ENCODE data around the gene CENPB.

The CENPB gene

DNA sequence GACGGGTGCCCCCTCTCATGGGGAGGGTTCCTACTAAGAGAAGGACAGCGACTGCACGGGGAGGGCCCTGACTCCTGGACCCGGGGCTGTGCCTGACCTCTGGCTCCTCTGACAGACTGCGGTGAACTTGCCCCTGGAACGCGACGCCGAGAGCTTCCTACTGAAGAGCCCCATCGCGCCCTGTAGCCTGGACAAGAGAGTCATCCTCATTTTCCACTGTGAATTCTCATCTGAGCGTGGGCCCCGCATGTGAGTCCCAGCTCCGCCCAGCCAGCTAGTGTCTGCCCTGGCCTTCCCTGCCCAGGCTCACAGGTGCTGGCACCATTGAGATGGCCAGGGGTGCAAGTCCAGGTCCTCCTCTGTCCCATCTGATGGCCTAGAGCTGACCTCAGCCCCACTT is 16.7 kb upstream of the CENPB start:
- Histone ChIP-seq H3K4me2 (ENCODE audit: low read length) (no peak overlapping the region), H3K79me2 (peaks cover 3% of the 10 kb centered on the region), H2AFZ (no peak overlapping the region), H3K27me3 (ENCODE audit: control insufficient read depth, insufficient read depth, low read length) (no peaks in the 10 kb centered on the region), H3K4me1 (peaks cover 36% of the 10 kb centered on the region), H3K9ac (no peak overlapping the region), H3K4me3 (ENCODE audit: low read depth, low read length) (no peak overlapping the region), H3K9me3 (ENCODE audit: control insufficient read depth, low read length) (no peaks in the 10 kb centered on the region), H3K27ac (no peak overlapping the region), H3K36me3 (ENCODE audit: control insufficient read depth, insufficient read depth, low read length) (no peaks in the 10 kb centered on the region)
- no peak for TF ChIP-seq CTCF (IDR thresholded peaks at IDR 0.05)

GRCh38 chr20:3802524-3803239 is 16.1 kb upstream of the CENPB start:
- H3K9me3 ChIP-seq (ENCODE audit: control insufficient read depth, low read length): no peaks in the 10 kb centered on the region
- H3K4me3 ChIP-seq (ENCODE audit: low read depth, low read length): no peak overlapping the region
- no peak overlapping the region for H2AFZ ChIP-seq
- no peak for TF ChIP-seq CTCF (IDR thresholded peaks at IDR 0.05)
- H3K4me2 ChIP-seq (ENCODE audit: low read length): no peak overlapping the region
- peaks cover 30% of the 10 kb centered on the region for H3K4me1 ChIP-seq
- H3K27me3 ChIP-seq (ENCODE audit: control insufficient read depth, insufficient read depth, low read length): no peaks in the 10 kb centered on the region
- no peak overlapping the region for H3K27ac ChIP-seq
- H3K36me3 ChIP-seq (ENCODE audit: control insufficient read depth, insufficient read depth, low read length): no peaks in the 10 kb centered on the region
- H3K9ac ChIP-seq: no peak overlapping the region
- peaks cover 3% of the 10 kb centered on the region for H3K79me2 ChIP-seq

DNA sequence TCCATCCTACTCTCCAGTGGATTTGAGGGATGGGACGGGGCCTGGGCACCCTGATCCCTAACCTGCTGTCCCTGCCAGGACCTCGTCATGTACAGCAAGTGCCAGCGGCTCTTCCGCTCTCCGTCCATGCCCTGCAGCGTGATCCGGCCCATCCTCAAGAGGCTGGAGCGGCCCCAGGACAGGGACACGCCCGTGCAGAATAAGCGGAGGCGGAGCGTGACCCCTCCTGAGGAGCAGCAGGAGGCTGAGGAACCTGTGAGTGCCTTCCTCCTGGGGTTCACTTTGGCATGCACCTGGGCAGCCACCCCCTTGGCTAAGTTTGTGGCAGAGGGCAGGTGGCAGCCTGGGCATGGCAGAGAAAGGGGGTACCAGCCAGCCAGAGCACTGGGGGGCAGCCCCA is 15.3 kb upstream of the CENPB start:
- Histone ChIP-seq H3K4me1 (peaks cover 22% of the 10 kb centered on the region), H2AFZ (no peak overlapping the region), H3K27ac (no peak overlapping the region), H3K4me2 (ENCODE audit: low read length) (no peak overlapping the region), H3K4me3 (ENCODE audit: low read depth, low read length) (no peak overlapping the region), H3K27me3 (ENCODE audit: control insufficient read depth, insufficient read depth, low read length) (no peaks in the 10 kb centered on the region), H3K9ac (no peak overlapping the region), H3K9me3 (ENCODE audit: control insufficient read depth, low read length) (no peaks in the 10 kb centered on the region), H3K36me3 (ENCODE audit: control insufficient read depth, insufficient read depth, low read length) (no peaks in the 10 kb centered on the region), H3K79me2 (peaks cover 3% of the 10 kb centered on the region)
- no peak for TF ChIP-seq CTCF (IDR thresholded peaks at IDR 0.05)

- Histone ChIP-seq H3K9ac (no peak overlapping the region), H3K4me2 (ENCODE audit: low read length) (no peak overlapping the region), H3K4me1 (peaks cover 17% of the 10 kb centered on the region), H2AFZ (no peak overlapping the region), H3K9me3 (ENCODE audit: control insufficient read depth, low read length) (no peaks in the 10 kb centered on the region), H3K36me3 (ENCODE audit: control insufficient read depth, insufficient read depth, low read length) (no peaks in the 10 kb centered on the region), H3K27me3 (ENCODE audit: control insufficient read depth, insufficient read depth, low read length) (no peaks in the 10 kb centered on the region), H3K4me3 (ENCODE audit: low read depth, low read length) (no peak overlapping the region), H3K27ac (no peak overlapping the region), H3K79me2 (peaks cover 3% of the 10 kb centered on the region)
- TF ChIP-seq CTCF (IDR thresholded peaks at IDR 0.05): no peak
These were observed 14.8 kb upstream of the CENPB start for GRCh38 chr20:3801299-3801698.

- TF ChIP-seq CTCF (IDR thresholded peaks at IDR 0.05): no peak
- Histone ChIP-seq H3K4me1 (peaks cover 13% of the 10 kb centered on the region), H3K9ac (no peak overlapping the region), H3K4me2 (ENCODE audit: low read length) (no peak overlapping the region), H3K9me3 (ENCODE audit: control insufficient read depth, low read length) (no peaks in the 10 kb centered on the region), H3K27me3 (ENCODE audit: control insufficient read depth, insufficient read depth, low read length) (no peaks in the 10 kb centered on the region), H3K79me2 (peaks cover 3% of the 10 kb centered on the region), H2AFZ (no peak overlapping the region), H3K4me3 (ENCODE audit: low read depth, low read length) (no peak overlapping the region), H3K36me3 (ENCODE audit: control insufficient read depth, insufficient read depth, low read length) (no peaks in the 10 kb centered on the region), H3K27ac (no peak overlapping the region)
These were observed 14.3 kb upstream of the CENPB start for GRCh38 chr20:3800878-3801260.
